BJ (cell line): ENCODE measurements around the gene PPP1R3E. TPM values are rescaled to one million over a fixed set of nuclear protein-coding genes. Genes with fewer than 3 reads are reported as not detected.
"Not testable (repeated sequence)": the region's sequence is repeated elsewhere in the genome, so short reads cannot be mapped to it uniquely, and the experiment has no call there.

Source experiments
- CTCF ChIA-PET: fragments of 350-600 bp; formaldehyde crosslinking; extraction: SDS; loops from one replicate; lab custom pipeline; 2021; ENCODE audit warnings: antibody characterized with exemption, inconsistent platforms; lab: Yijun Ruan, JAX
- POLR2A ChIA-PET: fragments of 300-600 bp; sonication (Branson Sonifier 250); formaldehyde crosslinking; extraction: SDS; loops from one replicate; lab custom pipeline; 2021; ENCODE audit warnings: antibody characterized with exemption; lab: Charles Lee
- DNase-seq: peaks from one replicate; pipeline ENCODE4 v3.0.0-alpha.2; 2011; ENCODE audit warnings: low read depth
- H3K27me3 ChIP-seq: 2 replicates; pipeline ENCODE4 v1.6.0; 2011; ENCODE audit warnings: low read length; ENCODE audit not compliant: control insufficient read depth, insufficient read depth
- H3K36me3 ChIP-seq: 2 replicates; pipeline ENCODE4 v1.5.1; 2011; ENCODE audit warnings: low read length; ENCODE audit not compliant: control insufficient read depth, insufficient read depth
- H3K4me3 ChIP-seq: 2 replicates; pipeline ENCODE4 v1.5.1; 2011; ENCODE audit warnings: low read depth, mild to moderate bottlenecking, control low read depth, low read length
- CTCF ChIP-seq: IDR thresholded peaks from 2 replicates; pipeline ENCODE4 v1.5.1; 2011; ENCODE audit warnings: low read depth, mild to moderate bottlenecking, control low read depth, inconsistent platforms, low read length, moderate library complexity; ENCODE audit not compliant: insufficient read depth
- polyA plus RNA-seq: library from polyadenylated mRNA; depleted of rRNA; stranded (reverse); fragments of >200 nt; gene quantifications from 2 replicates; pipeline ENCODE4 v1.2.3, GENCODE V29; 2011

PPP1R3E gene
- polyA plus RNA-seq, 1 experiment, result 2.8 TPM

GRCh38 chr14:23275412-23275811, 27.2 kb downstream of the PPP1R3E start:
- CTCF ChIA-PET, result interaction anchor here (0.6 to 2.4 kb wide), 3 partner anchors 11 to 43 kb away, joined by 3 to 9 read pairs (median 8); no protein-coding TSS in a partner anchor
- H3K4me3 ChIP-seq, result no peak overlapping the region
- H3K36me3 ChIP-seq, result no peaks in the 10 kb centered on the region; the same call in 1 of the 2 replicates
- DNase-seq, result no peak
- no peak for TF ChIP-seq CTCF
- POLR2A ChIA-PET, result no interaction called here
- no peaks in the 10 kb centered on the region for H3K27me3 ChIP-seq

- TF ChIP-seq CTCF, result no peak
- Histone ChIP-seq H3K36me3 (no peaks in the 10 kb centered on the region), H3K4me3 (no peak overlapping the region), H3K27me3 (no peaks in the 10 kb centered on the region)
- CTCF ChIA-PET, result interaction anchor here (0.6 kb wide), 1 partner anchor 24 kb away, joined by 3 read pairs; no protein-coding TSS in a partner anchor
- DNase-seq, result no peak
- POLR2A ChIA-PET, result interaction anchor here (0.6 kb wide), 1 partner anchor 37 kb away, joined by 3 read pairs; the partner anchor contains the start of gene BCL2L2
Observed at GRCh38 chr14:23269193-23269592, 33.5 kb downstream of the PPP1R3E start.

GRCh38 chr14:23260849-23261248, 41.8 kb downstream of the PPP1R3E start:
- DNase-seq, H3K36me3 ChIP-seq, H3K27me3 ChIP-seq, POLR2A ChIA-PET, H3K4me3 ChIP-seq: not testable (repeated sequence)
- CTCF ChIA-PET, result interaction anchor here (0.9 to 1.9 kb wide), 2 partner anchors 41 to 120 kb away, joined by 4 to 6 read pairs; no protein-coding TSS in a partner anchor

- H3K36me3 ChIP-seq, result no peaks in the 10 kb centered on the region
- no peak overlapping the region for H3K4me3 ChIP-seq
- TF ChIP-seq CTCF, result no peak
- DNase-seq, result no peak
- H3K27me3 ChIP-seq, result peaks cover 7% of the 10 kb centered on the region; the same call in 1 of the 2 replicates
- ChIA-PET POLR2A (no interaction called here), CTCF (interaction anchor here (0.6 to 1.9 kb wide), 3 partner anchors 13 to 310 kb away, joined by 3 to 6 read pairs (median 3); no protein-coding TSS in a partner anchor)
Observed at GRCh38 chr14:23259426-23259825, 43.2 kb downstream of the PPP1R3E start.

GRCh38 chr14:23258256-23258655, 44.4 kb downstream of the PPP1R3E start:
- H3K36me3 ChIP-seq, result no peaks in the 10 kb centered on the region
- H3K27me3 ChIP-seq, result peaks cover 7% of the 10 kb centered on the region; the same call in 1 of the 2 replicates
- TF ChIP-seq CTCF, result no peak
- H3K4me3 ChIP-seq, result no peak overlapping the region
- no peak for DNase-seq
- CTCF ChIA-PET, result interaction anchor here (1.2 to 1.5 kb wide), 2 partner anchors 9 to 102 kb away, joined by 3 to 7 read pairs; no protein-coding TSS in a partner anchor
- POLR2A ChIA-PET, result interaction anchor here (0.6 kb wide), 1 partner anchor 25 kb away, joined by 4 read pairs; no protein-coding TSS in a partner anchor
